ENCODE data around the gene RNF152. TPM values are rescaled to one million over a fixed set of nuclear protein-coding genes. Genes with fewer than 3 reads are reported as not detected.

RNF152 gene
- total RNA-seq, 4 donors from 2014 or later, result 19.4 to 28.7 (median 21.8) TPM

GRCh38 chr18:61821748-61822147 lies 71.1 kb downstream of the RNF152 start:
- intact Hi-C loops (cut with DNase I), result no loop called here
- H3K9me3 ChIP-seq, result no peaks in the 10 kb centered on the region
- no peak for DNase-seq
- no peaks in the 10 kb centered on the region for H3K27me3 ChIP-seq
- no peaks in the 10 kb centered on the region for H3K36me3 ChIP-seq
- no peaks in the 10 kb centered on the region for H3K4me1 ChIP-seq
- no peak overlapping the region for H3K4me3 ChIP-seq (replicated peaks in 1 of 3)
- TF ChIP-seq POLR2A (IDR thresholded peaks at IDR 0.05) (no peak), CTCF (IDR thresholded peaks at IDR 0.05) (no peak)
- 89 to 96% methylated on average over 4 of the region's 4 CpGs for WGBS, 2 donors
- H3K27ac ChIP-seq, result no peak overlapping the region

GRCh38 chr18:61820882-61821281 lies 71.9 kb downstream of the RNF152 start:
- WGBS, 2 donors, result 90 to 96% methylated on average over 1 of the region's 1 CpG
- no peak overlapping the region for H3K4me3 ChIP-seq (replicated peaks in 1 of 3)

GRCh38 chr18:61817086-61817485 lies 75.7 kb downstream of the RNF152 start:
- Histone ChIP-seq H3K4me3 (replicated peaks in 1 of 3) (no peak overlapping the region), H3K27me3 (no peaks in the 10 kb centered on the region), H3K4me1 (no peaks in the 10 kb centered on the region), H3K36me3 (no peaks in the 10 kb centered on the region), H3K27ac (no peak overlapping the region), H3K9me3 (no peaks in the 10 kb centered on the region)
- no peak for DNase-seq
- intact Hi-C loops (cut with DNase I), result no loop called here
- 92 to 94% methylated on average over 5 of the region's 5 CpGs for WGBS, 2 donors
- no peak for TF ChIP-seq CTCF (IDR thresholded peaks at IDR 0.05)
- TF ChIP-seq POLR2A (IDR thresholded peaks at IDR 0.05), result no peak

More at GRCh38 chr18:61820882-61821281, 71.9 kb downstream of the RNF152 start:
- Histone ChIP-seq H3K27me3 (no peaks in the 10 kb centered on the region), H3K9me3 (no peaks in the 10 kb centered on the region), H3K27ac (no peak overlapping the region), H3K4me1 (no peaks in the 10 kb centered on the region), H3K36me3 (no peaks in the 10 kb centered on the region)
- intact Hi-C loops (cut with DNase I), result no loop called here
- TF ChIP-seq POLR2A (IDR thresholded peaks at IDR 0.05), result no peak
- no peak for TF ChIP-seq CTCF (IDR thresholded peaks at IDR 0.05)
- no peak for DNase-seq

GRCh38 chr18:61815885-61816470 lies 76.8 kb downstream of the RNF152 start:
- no peaks in the 10 kb centered on the region for H3K4me1 ChIP-seq
- TF ChIP-seq CTCF (IDR thresholded peaks at IDR 0.05) (no peak), POLR2A (IDR thresholded peaks at IDR 0.05) (no peak)
- no peaks in the 10 kb centered on the region for H3K27me3 ChIP-seq
- intact Hi-C loops (cut with DNase I), result no loop called here
- DNase-seq, result no peak
- no peak overlapping the region for H3K27ac ChIP-seq
- no peaks in the 10 kb centered on the region for H3K36me3 ChIP-seq
- H3K9me3 ChIP-seq, result no peaks in the 10 kb centered on the region
- WGBS, 2 donors, result 95 to 96% methylated on average over 29 of the region's 29 CpGs
- H3K4me3 ChIP-seq (replicated peaks in 1 of 3), result no peak overlapping the region

- no peaks in the 10 kb centered on the region for H3K36me3 ChIP-seq
- H3K4me1 ChIP-seq, result peaks cover 5 to 9% of the 10 kb centered on the region in 2 donors
- no peak for DNase-seq
- H3K27me3 ChIP-seq, result no peaks in the 10 kb centered on the region
- TF ChIP-seq CTCF (IDR thresholded peaks at IDR 0.05) (no peak), POLR2A (IDR thresholded peaks at IDR 0.05) (no peak)
- H3K4me3 ChIP-seq (replicated peaks in 1 of 3), result no peak overlapping the region
- no peaks in the 10 kb centered on the region for H3K9me3 ChIP-seq
- no peak overlapping the region for H3K27ac ChIP-seq
- intact Hi-C loops (cut with DNase I), result no loop called here
- 93 to 95% methylated on average over 3 of the region's 3 CpGs for WGBS, 2 donors
These were observed 84.5 kb downstream of the RNF152 start for GRCh38 chr18:61808286-61808685.

Measured in thyroid gland (tissue), 4 donors.